ENCODE data around the gene MAGI2.
A peak's percentile ranks its signal among the peaks of the same experiment; 100 is the strongest.
"Not testable (repeated sequence)": the region's sequence is repeated elsewhere in the genome, so short reads cannot be mapped to it uniquely, and the experiment has no call there.

MAGI2 gene

GRCh38 chr7:78521961-78522360 is 931.5 kb downstream of the MAGI2 start:
- DNase-seq = no peak

DNA sequence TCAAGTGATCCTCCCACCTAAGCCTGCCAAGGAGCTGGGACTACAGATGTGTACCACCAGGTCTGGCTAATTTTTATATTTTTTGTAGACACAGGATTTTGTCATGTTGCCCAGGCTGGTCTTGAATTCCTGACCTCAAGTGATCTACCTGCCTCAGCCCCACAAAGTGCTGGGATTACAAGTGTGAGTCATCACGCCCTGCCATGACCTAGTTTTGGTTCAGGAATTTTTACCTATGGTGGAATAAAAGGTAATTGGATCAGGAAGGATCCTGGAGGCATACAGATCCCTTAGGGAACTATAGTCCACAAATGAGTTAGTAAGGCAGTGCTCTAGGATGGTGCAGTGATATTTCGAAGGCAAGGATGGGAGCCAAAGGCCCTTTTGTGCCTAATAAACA is 937.0 kb downstream of the MAGI2 start:
- no peak for DNase-seq

- peak in 1 of 2 experiments; percentile 16 for DNase-seq
Observed at GRCh38 chr7:78514634-78515033, 938.8 kb downstream of the MAGI2 start.

- peak in 1 of 2 experiments; percentile 49 for DNase-seq
Observed at GRCh38 chr7:78510580-78511188, 942.8 kb downstream of the MAGI2 start.

DNA sequence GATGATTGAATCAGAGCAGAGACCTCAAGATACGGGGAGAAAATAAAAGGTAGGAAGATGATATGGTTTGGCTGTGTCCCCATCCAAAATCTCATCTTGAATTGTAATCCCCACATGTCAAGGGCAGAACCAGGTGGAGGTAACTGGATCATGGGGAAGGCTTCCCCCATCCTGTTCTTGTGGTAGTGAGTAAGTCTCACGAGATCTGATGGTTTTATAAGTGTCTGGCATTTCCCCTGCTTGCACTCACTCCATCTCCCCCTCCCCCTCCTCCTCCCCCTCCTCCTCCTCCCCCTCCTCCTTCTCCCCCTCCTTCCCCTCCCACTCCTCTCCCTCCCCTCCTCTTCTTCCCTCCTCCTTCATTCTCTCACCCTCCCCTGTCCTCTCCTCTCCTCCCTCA is 950.2 kb downstream of the MAGI2 start:
- not testable (repeated sequence) for DNase-seq

GRCh38 chr7:78501064-78501463 is 952.4 kb downstream of the MAGI2 start:
- no peak for DNase-seq

DNA sequence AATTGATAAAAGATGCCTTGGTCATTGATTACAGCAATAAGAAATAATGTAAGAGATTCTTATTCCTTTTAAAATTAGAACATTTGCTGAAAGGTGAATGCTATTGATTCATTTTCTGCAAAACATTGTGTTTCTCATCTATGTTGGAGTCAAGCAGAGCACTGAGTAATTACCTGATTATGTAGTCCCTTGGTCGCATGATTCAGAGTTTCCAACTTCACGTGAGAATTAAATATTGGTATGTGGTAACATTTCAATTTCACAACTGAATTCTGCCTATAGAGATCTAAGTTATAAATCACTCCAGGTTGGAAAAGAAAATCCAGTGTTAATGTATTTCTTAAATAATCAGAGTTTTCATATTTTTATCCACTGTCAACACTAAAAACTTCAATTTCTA is 953.5 kb downstream of the MAGI2 start:
- no peak for DNase-seq

DNA sequence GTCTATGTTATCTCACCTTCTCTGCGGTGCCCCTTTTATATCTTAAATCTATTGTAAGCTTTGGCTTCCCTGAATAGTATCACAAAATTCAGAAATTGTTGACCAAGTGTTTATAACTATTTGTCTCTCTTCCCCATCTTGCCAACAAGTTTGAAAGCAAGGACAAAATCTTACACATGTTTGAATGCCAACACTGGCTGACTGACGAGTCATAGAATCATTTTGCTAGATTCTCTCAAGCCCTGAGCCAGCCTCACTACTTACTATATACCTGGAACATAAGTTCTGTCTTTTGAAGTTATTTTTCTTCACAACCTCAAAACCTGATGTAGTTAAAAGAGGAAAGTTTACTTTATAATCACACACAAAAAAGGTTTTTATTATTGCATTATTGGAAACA is 954.2 kb downstream of the MAGI2 start:
- DNase-seq = no peak

- no peak for DNase-seq
Observed at GRCh38 chr7:78497728-78498427, 955.6 kb downstream of the MAGI2 start.

- DNase-seq = no peak
Observed at GRCh38 chr7:78496096-78496630, 957.3 kb downstream of the MAGI2 start.

DNA sequence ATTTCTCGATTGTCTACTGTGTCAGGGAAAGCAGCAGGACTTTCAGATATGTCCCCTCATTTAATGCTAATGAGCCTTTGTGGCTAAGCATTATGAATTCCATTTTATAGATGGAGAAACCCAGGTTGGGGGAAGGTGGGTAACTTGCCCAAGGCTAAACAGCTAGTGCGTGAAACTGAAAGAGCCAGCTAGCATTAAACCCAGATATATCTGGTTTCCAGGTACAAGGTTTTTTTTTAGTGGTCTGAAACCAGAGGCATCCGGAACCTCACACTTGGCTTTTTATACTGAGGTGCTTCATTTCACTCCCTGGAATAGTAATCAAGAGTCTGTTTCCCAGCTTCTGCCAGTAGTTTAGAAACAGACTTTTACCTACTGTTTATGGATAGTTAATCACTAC is 960.1 kb downstream of the MAGI2 start:
- DNase-seq = no peak

GRCh38 chr7:78492146-78492545 is 961.3 kb downstream of the MAGI2 start:
- no peak for DNase-seq

GRCh38 chr7:78490524-78490923 is 962.9 kb downstream of the MAGI2 start:
- DNase-seq = peak; percentile 13 to 72

- peak in 1 of 2 experiments; percentile 37 for DNase-seq
Observed at GRCh38 chr7:78489476-78490240, 963.8 kb downstream of the MAGI2 start.

GRCh38 chr7:78487464-78487863 is 966.0 kb downstream of the MAGI2 start:
- no peak for DNase-seq

- DNase-seq = no peak
Observed at GRCh38 chr7:78479348-78479747, 974.1 kb downstream of the MAGI2 start.

DNA sequence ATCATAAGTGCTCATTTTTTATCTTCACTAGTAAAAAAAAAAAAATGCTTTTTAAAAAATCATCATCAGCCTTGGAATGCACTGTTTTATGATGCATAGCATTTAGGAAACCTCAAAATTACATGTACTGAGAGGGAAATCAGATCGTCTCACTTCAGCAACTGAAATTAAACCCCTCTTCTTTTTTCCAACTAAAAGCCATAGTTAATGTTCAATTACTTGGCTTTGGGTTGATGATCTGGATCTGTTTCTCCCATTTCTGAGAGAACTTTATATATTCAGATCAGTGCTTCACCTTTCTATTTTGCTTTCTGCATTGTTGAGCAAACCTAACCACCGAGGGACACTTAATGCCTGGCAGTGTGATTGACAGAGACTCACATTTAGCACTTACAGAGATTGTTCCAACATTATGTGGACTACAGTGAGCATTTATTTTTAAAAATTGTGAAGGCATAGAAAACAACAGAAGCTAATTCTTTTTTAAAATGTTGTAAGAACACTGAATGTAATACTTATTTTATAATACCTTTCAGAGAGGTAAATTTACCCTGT is 976.5 kb downstream of the MAGI2 start:
- DNase-seq = no peak

- no peak for DNase-seq
Observed at GRCh38 chr7:78473571-78474301, 979.7 kb downstream of the MAGI2 start.

DNA sequence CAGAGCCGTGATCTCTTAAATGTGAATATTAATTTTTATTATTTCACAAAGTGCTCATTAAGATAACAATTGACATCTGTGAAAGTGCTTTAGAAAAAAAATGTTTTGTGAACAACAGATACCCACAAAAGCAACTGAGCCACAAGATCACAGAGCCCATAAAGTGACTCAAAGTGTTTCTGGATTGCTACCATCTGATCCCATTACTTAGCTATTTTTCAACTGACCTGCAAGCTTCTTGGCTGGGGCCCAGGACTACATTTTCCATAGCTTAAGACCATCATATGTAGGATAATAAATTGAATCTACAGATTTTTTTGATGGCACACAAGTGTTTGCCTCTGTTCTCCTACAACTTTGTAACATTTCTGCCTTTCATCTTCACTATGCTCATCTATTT is 980.4 kb downstream of the MAGI2 start:
- DNase-seq = no peak

DNA sequence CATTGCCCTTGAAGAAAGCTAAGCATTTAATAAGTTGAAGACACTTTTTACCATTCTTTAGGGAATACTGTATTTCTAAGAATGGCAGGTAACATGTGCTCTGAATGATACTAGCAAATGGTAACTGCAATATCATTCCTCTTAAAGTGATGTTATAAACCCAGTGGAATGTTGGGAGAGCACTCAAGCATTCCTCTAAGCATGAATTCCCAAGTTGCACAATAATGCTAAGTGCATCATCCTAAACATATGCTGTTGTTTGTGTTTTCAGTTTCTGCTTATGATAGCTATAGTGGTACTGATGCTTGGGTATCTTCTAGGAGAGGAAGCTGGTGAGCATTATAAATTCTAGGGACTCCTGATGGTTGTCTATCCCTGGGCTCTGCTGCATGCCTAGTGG is 980.9 kb downstream of the MAGI2 start:
- DNase-seq = no peak

- DNase-seq = no peak
Observed at GRCh38 chr7:78465894-78466293, 987.6 kb downstream of the MAGI2 start.

GRCh38 chr7:78463039-78463438 is 990.4 kb downstream of the MAGI2 start:
- DNase-seq = no peak

DNA sequence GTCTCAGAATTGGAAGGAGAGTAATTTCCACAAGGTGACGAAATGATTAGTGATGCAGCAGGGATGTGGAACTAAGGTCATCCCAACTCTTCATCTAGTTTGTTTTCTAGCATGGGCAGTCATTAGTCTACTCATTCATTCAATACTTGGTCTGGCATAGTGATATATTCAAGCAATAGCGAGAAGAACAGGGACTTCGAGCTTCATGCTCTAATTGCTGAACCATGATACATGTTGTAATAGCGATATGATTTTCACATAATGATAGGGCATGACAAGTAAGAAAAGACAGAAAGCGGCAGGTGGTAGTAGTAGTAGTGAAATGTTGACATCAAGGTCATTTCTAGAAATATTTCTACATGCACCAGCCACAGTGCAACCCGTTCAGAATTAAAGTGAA is 1002.8 kb downstream of the MAGI2 start:
- DNase-seq = no peak
